GM12878 (cell line): ENCODE results near the gene CHD1.

Experiments used
- EP300 ChIP-seq, 2 experiments: fragments of 150-350 bp in 1 of 2; IDR thresholded peaks; 2 replicates each; pipeline ENCODE4 v1.6.1; 2011 to 2012; ENCODE audit warnings: low read depth in 2 of 2, low read length in 2 of 2, borderline replicate concordance in 1 of 2, improper control_type of control experiment in 1 of 2, inconsistent platforms in 1 of 2; ENCODE audit not compliant: control insufficient read depth in 1 of 2
- POLR2A ChIP-seq: IDR thresholded peaks from 2 replicates; pipeline ENCODE4 v1.6.1; 2011; ENCODE audit warnings: low read depth, mild to moderate bottlenecking, low read length
- RFX5 ChIP-seq: IDR thresholded peaks from 2 replicates; pipeline ENCODE4 v1.6.1; 2011; ENCODE audit warnings: low read depth, low read length, improper control_type of control experiment

DNA sequence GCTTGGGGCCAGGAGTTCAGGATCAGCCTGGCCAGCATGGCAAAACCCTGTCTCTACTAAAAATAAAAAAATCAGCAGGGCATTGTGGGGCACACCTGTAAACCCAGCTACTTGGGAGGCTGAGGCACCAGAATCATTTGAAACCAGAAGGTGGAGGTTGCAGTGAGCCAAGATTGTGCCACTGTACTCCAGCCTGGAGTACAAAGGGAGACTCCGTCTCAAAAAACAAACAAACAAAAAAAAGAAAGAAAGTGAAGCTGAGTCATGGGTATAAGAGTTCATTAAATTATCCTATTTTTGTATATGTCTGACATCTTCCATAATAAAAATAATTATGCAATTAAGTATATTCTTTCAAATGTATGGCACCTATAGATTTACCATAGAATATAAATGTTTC is 37.2 kb downstream of the CHD1 start:
- TF ChIP-seq RFX5 (no peak), POLR2A (no peak), EP300 (IDR thresholded peaks at IDR 0.05; ENCODE audit: borderline replicate concordance in 1 of 2, control insufficient read depth in 1 of 2, low read depth in 2 of 2, low read length in 2 of 2) (no peak)
